ENCODE results near the gene TCF7L1.

Gene TCF7L1

GRCh38 chr2:85163675-85164074, 30.5 kb downstream of the TCF7L1 start:
- Histone ChIP-seq H4K20me1 (ENCODE audit: insufficient read depth, low read length) (no peaks in the 10 kb centered on the region), H3K4me3 (ENCODE audit: low read length) (no peak overlapping the region), H3K9ac (ENCODE audit: low read length) (no peak overlapping the region)

GRCh38 chr2:85164145-85164569, 31.0 kb downstream of the TCF7L1 start:
- Histone ChIP-seq H3K4me2 (ENCODE audit: low read depth, low read length) (no peak overlapping the region), H3F3A (ENCODE audit: insufficient read depth, low read length) (no peaks in the 10 kb centered on the region), H3K9me3 (replicated peaks; ENCODE audit: insufficient read depth, low read length) (no peaks in the 10 kb centered on the region), H3K36me3 (replicated peaks; ENCODE audit: insufficient read depth, low read length) (no peaks in the 10 kb centered on the region), H3K9me2 (replicated peaks; ENCODE audit: insufficient read depth, low read length) (no peaks in the 10 kb centered on the region), H3K27me3 (replicated peaks; ENCODE audit: insufficient read depth, low read length) (no peaks in the 10 kb centered on the region), H3K9ac (ENCODE audit: low read length) (no peak overlapping the region), H4K20me1 (ENCODE audit: insufficient read depth, low read length) (no peaks in the 10 kb centered on the region), H3K27ac (ENCODE audit: low read length) (no peak overlapping the region), H3K4me1 (ENCODE audit: low read length) (no peaks in the 10 kb centered on the region), H3K4me3 (ENCODE audit: low read length) (no peak overlapping the region), H3K79me2 (ENCODE audit: low read length) (no peaks in the 10 kb centered on the region), H2AFZ (ENCODE audit: low read length) (no peak overlapping the region)
- TF ChIP-seq EZH2 (optimal IDR thresholded peaks at IDR 0.05; ENCODE audit: low read depth, low read length) (no peak), EZH2phosphoT487 (IDR thresholded peaks at IDR 0.05; ENCODE audit: low read length) (no peak), CTCF (IDR thresholded peaks at IDR 0.05; ENCODE audit: low read length) (no peak)
- no peak for DNase-seq

More at GRCh38 chr2:85163675-85164074, 30.5 kb downstream of the TCF7L1 start:
- Histone ChIP-seq H3K79me2 (ENCODE audit: low read length) (no peaks in the 10 kb centered on the region), H3K4me1 (ENCODE audit: low read length) (no peaks in the 10 kb centered on the region), H3F3A (ENCODE audit: insufficient read depth, low read length) (no peaks in the 10 kb centered on the region), H3K4me2 (ENCODE audit: low read depth, low read length) (no peak overlapping the region), H2AFZ (ENCODE audit: low read length) (no peak overlapping the region), H3K9me3 (replicated peaks; ENCODE audit: insufficient read depth, low read length) (no peaks in the 10 kb centered on the region), H3K27ac (ENCODE audit: low read length) (no peak overlapping the region), H3K36me3 (replicated peaks; ENCODE audit: insufficient read depth, low read length) (no peaks in the 10 kb centered on the region), H3K27me3 (replicated peaks; ENCODE audit: insufficient read depth, low read length) (no peaks in the 10 kb centered on the region), H3K9me2 (replicated peaks; ENCODE audit: insufficient read depth, low read length) (no peaks in the 10 kb centered on the region)
- TF ChIP-seq EZH2 (optimal IDR thresholded peaks at IDR 0.05; ENCODE audit: low read depth, low read length), result no peak
- TF ChIP-seq EZH2phosphoT487 (IDR thresholded peaks at IDR 0.05; ENCODE audit: low read length), result no peak
- TF ChIP-seq CTCF (IDR thresholded peaks at IDR 0.05; ENCODE audit: low read length), result no peak
- DNase-seq, result no peak

GRCh38 chr2:85165088-85165690, 32.0 kb downstream of the TCF7L1 start:
- Histone ChIP-seq H3K27ac (ENCODE audit: low read length) (no peak overlapping the region), H3K9me3 (replicated peaks; ENCODE audit: insufficient read depth, low read length) (no peaks in the 10 kb centered on the region), H3K79me2 (ENCODE audit: low read length) (no peaks in the 10 kb centered on the region), H3K36me3 (replicated peaks; ENCODE audit: insufficient read depth, low read length) (no peaks in the 10 kb centered on the region), H2AFZ (ENCODE audit: low read length) (no peak overlapping the region), H4K20me1 (ENCODE audit: insufficient read depth, low read length) (no peaks in the 10 kb centered on the region), H3K4me1 (ENCODE audit: low read length) (no peaks in the 10 kb centered on the region), H3F3A (ENCODE audit: insufficient read depth, low read length) (no peaks in the 10 kb centered on the region), H3K9ac (ENCODE audit: low read length) (no peak overlapping the region), H3K9me2 (replicated peaks; ENCODE audit: insufficient read depth, low read length) (no peaks in the 10 kb centered on the region), H3K4me3 (ENCODE audit: low read length) (no peak overlapping the region), H3K27me3 (replicated peaks; ENCODE audit: insufficient read depth, low read length) (no peaks in the 10 kb centered on the region), H3K4me2 (ENCODE audit: low read depth, low read length) (no peak overlapping the region)
- no peak for DNase-seq
- TF ChIP-seq CTCF (IDR thresholded peaks at IDR 0.05; ENCODE audit: low read length) (no peak), EZH2 (optimal IDR thresholded peaks at IDR 0.05; ENCODE audit: low read depth, low read length) (no peak), EZH2phosphoT487 (IDR thresholded peaks at IDR 0.05; ENCODE audit: low read length) (no peak)

All from MM.1S (cell line).